PC-3 (cell line): ENCODE results near the gene KSR1. TPM values are rescaled to one million over a fixed set of nuclear protein-coding genes. Genes with fewer than 3 reads are reported as not detected.
"Not testable (repeated sequence)": the region's sequence is repeated elsewhere in the genome, so short reads cannot be mapped to it uniquely, and the experiment has no call there.

ENCODE experiments used
- ATAC-seq: fragments of 200-7000 bp; cut with Tn5 transposase; 2 replicates; pipeline ENCODE4 v1.9.1; 2020; ENCODE audit warnings: mild to moderate bottlenecking, moderate library complexity
- BruUV-seq: library from RNA; stranded (reverse); fragments of 400-500 nt; replicated peaks from 2 replicates; lab custom pipeline; 2021; lab: Mats Ljungman, UMichigan
- CTCF ChIA-PET: fragments of 300-600 bp; sonication (Branson Sonifier 250); formaldehyde crosslinking; loops from one replicate; lab custom pipeline; 2022; ENCODE audit warnings: antibody characterized with exemption; lab: Charles Lee
- POLR2A ChIA-PET: fragments of 300-600 bp; sonication (Branson Sonifier 250); formaldehyde crosslinking; loops from one replicate; lab custom pipeline; 2022; ENCODE audit warnings: antibody characterized with exemption; ENCODE audit not compliant: unreplicated experiment; lab: Charles Lee
- DNase-seq: peaks from one replicate; pipeline ENCODE4 v3.0.0-alpha.2; 2015
- H2AFZ ChIP-seq: fragments of 300-600 bp; sonication (generic); 2 replicates; pipeline ENCODE4 v1.6.0; 2016; ENCODE audit warnings: antibody characterized with exemption, low read length
- H3F3A ChIP-seq: fragments of 300-600 bp; sonication (generic); one replicate; pipeline ENCODE4 v1.6.0; 2017; ENCODE audit warnings: antibody characterized with exemption, low read length, control low read depth, mild to moderate bottlenecking; ENCODE audit not compliant: unreplicated experiment
- H3K27ac ChIP-seq: fragments of 300-600 bp; sonication (generic); 2 replicates; pipeline ENCODE4 v1.5.1; 2016; ENCODE audit warnings: mild to moderate bottlenecking, low read length
- H3K27me3 ChIP-seq: fragments of 300-600 bp; sonication (generic); 2 replicates; pipeline ENCODE4 v1.6.1; 2016; ENCODE audit warnings: low read length, mixed read lengths
- H3K36me3 ChIP-seq: fragments of 300-600 bp; sonication (generic); 2 replicates; pipeline ENCODE4 v1.6.1; 2016; ENCODE audit warnings: low read depth, mixed run types, low read length, mixed read lengths
- H3K4me1 ChIP-seq: fragments of 300-600 bp; sonication (generic); 2 replicates; pipeline ENCODE4 v1.5.1; 2016; ENCODE audit warnings: low read length; ENCODE audit not compliant: insufficient read depth
- H3K4me2 ChIP-seq: fragments of 300-600 bp; sonication (generic); 2 replicates; pipeline ENCODE4 v1.6.0; 2016; ENCODE audit warnings: low read length
- H3K4me3 ChIP-seq: fragments of 300-600 bp; sonication (generic); 2 replicates; pipeline ENCODE4 v1.5.1; 2016; ENCODE audit warnings: mild to moderate bottlenecking, low read length, mixed read lengths
- H3K79me2 ChIP-seq: fragments of 300-600 bp; sonication (generic); 2 replicates; pipeline ENCODE4 v1.6.1; 2017; ENCODE audit warnings: low read length, mixed read lengths
- H3K9ac ChIP-seq: fragments of 300-600 bp; sonication (generic); 2 replicates; pipeline ENCODE4 v1.6.0; 2016; ENCODE audit warnings: mild to moderate bottlenecking, low read length
- H3K9me2 ChIP-seq: fragments of 300-600 bp; sonication (generic); replicated peaks from 2 replicates; pipeline ENCODE4 v1.6.1; 2016; ENCODE audit warnings: mixed run types, low read length, mixed read lengths
- H3K9me3 ChIP-seq: fragments of 300-600 bp; sonication (generic); 2 replicates; pipeline ENCODE4 v1.6.1; 2016; ENCODE audit warnings: low read length, mixed read lengths
- H4K20me1 ChIP-seq: fragments of 300-600 bp; sonication (generic); 2 replicates; pipeline ENCODE4 v1.6.1; 2016; ENCODE audit warnings: low read length, mixed read lengths
- CTCF ChIP-seq: fragments of 300-600 bp; sonication (generic); conservative IDR thresholded peaks from 2 replicates; pipeline ENCODE4 v1.5.1; 2017; ENCODE audit warnings: antibody characterized with exemption, low read depth, mild to moderate bottlenecking, low read length
- EZH2 ChIP-seq: fragments of 300-600 bp; sonication (generic); IDR thresholded peaks from one replicate; pipeline ENCODE4 v1.6.1; 2017; ENCODE audit warnings: antibody characterized with exemption, mild to moderate bottlenecking, low read length; ENCODE audit not compliant: unreplicated experiment
- EZH2phosphoT487 ChIP-seq: fragments of 300-600 bp; sonication (generic); IDR thresholded peaks from 2 replicates; pipeline ENCODE4 v1.6.1; 2018; ENCODE audit warnings: mild to moderate bottlenecking, antibody characterized with exemption, low read length, borderline replicate concordance
- intact Hi-C: fragments of 100-400 bp; cut with micrococcal nuclease; formaldehyde crosslinking; loops from 2 replicates; pipeline ENCODE4 v1.9.0; 2023
- total RNA-seq: library from RNA; depleted of rRNA; stranded (reverse); fragments of >200 nt; gene quantifications from 2 replicates; pipeline ENCODE4 v1.2.3, GENCODE V29; 2014

The KSR1 gene
- total RNA-seq, 1 experiment from 2014 or later: 1.0 TPM

DNA sequence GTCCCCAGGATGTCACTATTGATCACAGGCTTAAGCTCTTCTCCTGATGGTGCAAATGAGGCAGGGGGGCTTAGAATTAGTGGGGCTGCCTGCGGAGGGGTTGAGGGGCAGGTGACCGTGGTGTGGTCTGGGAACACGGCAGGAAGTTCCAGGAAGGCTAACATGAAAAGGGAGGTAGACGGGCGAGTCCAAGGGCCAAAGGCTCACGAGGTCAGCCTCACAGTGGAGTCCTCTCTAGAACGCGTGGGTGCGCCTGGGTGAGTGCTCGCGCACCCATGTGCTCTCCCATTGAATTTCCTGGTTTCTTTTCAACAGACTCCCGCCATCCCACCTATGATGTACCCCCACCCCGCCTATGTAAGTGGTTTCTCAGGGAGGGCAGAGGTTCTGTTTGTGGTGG is 190.0 kb downstream of the KSR1 start:
- H3K79me2 ChIP-seq: no peaks in the 10 kb centered on the region
- TF ChIP-seq EZH2phosphoT487 (no peak), EZH2 (no peak), CTCF (no peak)
- H3K4me3 ChIP-seq: no peak overlapping the region
- no TSS peak for BruUV-seq
- H3F3A ChIP-seq: no peaks in the 10 kb centered on the region
- H3K9ac ChIP-seq: no peak overlapping the region
- ChIA-PET CTCF (no interaction called here), POLR2A (no interaction called here)
- H3K27me3 ChIP-seq: no peaks in the 10 kb centered on the region
- no peaks in the 10 kb centered on the region for H3K9me3 ChIP-seq
- no peaks in the 10 kb centered on the region for H3K36me3 ChIP-seq
- H2AFZ ChIP-seq: no peak overlapping the region
- no peak overlapping the region for H3K27ac ChIP-seq
- H3K9me2 ChIP-seq: no peaks in the 10 kb centered on the region
- no peak overlapping the region for H3K4me2 ChIP-seq
- no peaks in the 10 kb centered on the region for H4K20me1 ChIP-seq
- H3K4me1 ChIP-seq: no peaks in the 10 kb centered on the region
- ATAC-seq: no peak
- no peak for DNase-seq
- intact Hi-C loops: no loop called here

- CTCF ChIA-PET: no interaction called here
- TF ChIP-seq EZH2phosphoT487 (no peak), EZH2 (no peak), CTCF (no peak)
- intact Hi-C loops: no loop called here
Measured at GRCh38 chr17:27647765-27648164, 191.5 kb downstream of the KSR1 start.

DNA sequence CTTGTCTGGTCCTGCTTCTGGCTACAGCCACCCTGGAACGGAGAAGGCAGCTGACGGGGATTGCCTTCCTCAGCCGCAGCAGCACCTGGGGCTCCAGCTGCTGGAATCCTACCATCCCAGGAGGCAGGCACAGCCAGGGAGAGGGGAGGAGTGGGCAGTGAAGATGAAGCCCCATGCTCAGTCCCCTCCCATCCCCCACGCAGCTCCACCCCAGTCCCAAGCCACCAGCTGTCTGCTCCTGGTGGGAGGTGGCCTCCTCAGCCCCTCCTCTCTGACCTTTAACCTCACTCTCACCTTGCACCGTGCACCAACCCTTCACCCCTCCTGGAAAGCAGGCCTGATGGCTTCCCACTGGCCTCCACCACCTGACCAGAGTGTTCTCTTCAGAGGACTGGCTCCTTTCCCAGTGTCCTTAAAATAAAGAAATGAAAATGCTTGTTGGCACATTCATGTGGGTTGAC is 192.9 kb downstream of the KSR1 start:
- H3K9me2 ChIP-seq, H3K79me2 ChIP-seq, ATAC-seq, H2AFZ ChIP-seq, CTCF ChIA-PET, H3K4me2 ChIP-seq, H3K4me3 ChIP-seq, H3K9me3 ChIP-seq, intact Hi-C loops, POLR2A ChIA-PET, BruUV-seq, H3K27me3 ChIP-seq, H4K20me1 ChIP-seq, H3K4me1 ChIP-seq, H3K27ac ChIP-seq, DNase-seq, H3K9ac ChIP-seq, H3F3A ChIP-seq, H3K36me3 ChIP-seq: not testable (repeated sequence)

More at GRCh38 chr17:27647765-27648164, 191.5 kb downstream of the KSR1 start:
- POLR2A ChIA-PET: no interaction called here
- Histone ChIP-seq H3K4me1 (no peaks in the 10 kb centered on the region), H3K9me2 (no peaks in the 10 kb centered on the region), H3K9ac (no peak overlapping the region), H3K79me2 (no peaks in the 10 kb centered on the region), H3K27me3 (no peaks in the 10 kb centered on the region), H3K4me3 (no peak overlapping the region), H3K4me2 (no peak overlapping the region), H3K27ac (no peak overlapping the region), H3F3A (no peaks in the 10 kb centered on the region), H4K20me1 (no peaks in the 10 kb centered on the region), H2AFZ (no peak overlapping the region), H3K36me3 (no peaks in the 10 kb centered on the region), H3K9me3 (no peaks in the 10 kb centered on the region)
- DNase-seq (no peak), ATAC-seq (no peak)
- no TSS peak for BruUV-seq
